ENCODE results near the gene JDP2. TPM values are rescaled to one million over a fixed set of nuclear protein-coding genes. Genes with fewer than 3 reads are reported as not detected.

JDP2 gene
- polyA plus RNA-seq, 1 of the 3 experiments (the other 2 are of a cell fraction), result 22.3 TPM

- TF ChIP-seq CTCF (IDR thresholded peaks at IDR 0.05), result no peak
- TF ChIP-seq EP300 (IDR thresholded peaks at IDR 0.05; ENCODE audit: borderline replicate concordance in 1 of 2, low read depth in 1 of 2, low read length in 1 of 2), result peak in 1 of 2 experiments; percentile 93; a peak in 2 of 4 replicates
- no peak for TF ChIP-seq RFX5 (IDR thresholded peaks at IDR 0.05; ENCODE audit: low read length)
- TF ChIP-seq FOXM1 (IDR thresholded peaks at IDR 0.05; ENCODE audit: low read depth), result no peak
- TF ChIP-seq PBX3 (IDR thresholded peaks at IDR 0.05), result no peak
- no peak for TF ChIP-seq YY1 (IDR thresholded peaks at IDR 0.05; ENCODE audit: low read depth)
- 0 out of 2 replicates have a peak, but pooled peaks have one; percentile 43 for TF ChIP-seq POLR2AphosphoS5 (IDR thresholded peaks at IDR 0.05; ENCODE audit: low read depth, low read length)
- TF ChIP-seq TEAD4 (IDR thresholded peaks at IDR 0.05; ENCODE audit: borderline replicate concordance, insufficient read depth), result no peak
- TF ChIP-seq EZH2phosphoT487 (IDR thresholded peaks at IDR 0.05; ENCODE audit: borderline replicate concordance, low read depth), result no peak
- no peak for TF ChIP-seq MEF2A (IDR thresholded peaks at IDR 0.05; ENCODE audit: borderline replicate concordance, low read depth)
- no peak for TF ChIP-seq USF1 (IDR thresholded peaks at IDR 0.05; ENCODE audit: borderline replicate concordance, low read depth)
- no peak for TF ChIP-seq ZBTB33 (IDR thresholded peaks at IDR 0.05; ENCODE audit: borderline replicate concordance, low read depth)
- TF ChIP-seq RAD21 (IDR thresholded peaks at IDR 0.05; ENCODE audit: low read length), result no peak
- TF ChIP-seq FOXJ3 (CRISPR knock-in tag; IDR thresholded peaks at IDR 0.05), result peak; percentile 50; the same call in 1 of the 2 replicates
- TF ChIP-seq TAF1 (IDR thresholded peaks at IDR 0.05; ENCODE audit: borderline replicate concordance, low read depth, low read length), result no peak
- TF ChIP-seq NFIC (IDR thresholded peaks at IDR 0.05; ENCODE audit: borderline replicate concordance), result no peak
- TF ChIP-seq RCOR1 (IDR thresholded peaks at IDR 0.05; ENCODE audit: low read length), result peak; percentile 75
- no peak for TF ChIP-seq USF2 (IDR thresholded peaks at IDR 0.05; ENCODE audit: borderline replicate concordance, low read depth, low read length)
- TF ChIP-seq CHD2 (IDR thresholded peaks at IDR 0.05; ENCODE audit: low read length, partially characterized antibody), result peak; percentile 55
- no peak for TF ChIP-seq NRF1 (IDR thresholded peaks at IDR 0.05; ENCODE audit: low read depth, low read length)
Measured at GRCh38 chr14:75434138-75434889, 6.5 kb downstream of the JDP2 start (continued).

Measured in SK-N-SH (cell line).